GM12875 (cell line): ENCODE results near the gene CDK13.

Experiments used
- H3K4me3 ChIP-seq: one replicate; pipeline ENCODE4 v1.5.1; 2011; ENCODE audit warnings: low read depth, low read length, control low read depth
- TF ChIP-seq, protein P1 (sequence below): IDR thresholded peaks from 2 replicates; pipeline ENCODE4 v1.5.1; 2011; ENCODE audit warnings: low read depth, mild to moderate bottlenecking, control low read depth, inconsistent platforms, low read length, moderate library complexity, borderline replicate concordance; ENCODE audit not compliant: insufficient read depth

The CDK13 gene

DNA sequence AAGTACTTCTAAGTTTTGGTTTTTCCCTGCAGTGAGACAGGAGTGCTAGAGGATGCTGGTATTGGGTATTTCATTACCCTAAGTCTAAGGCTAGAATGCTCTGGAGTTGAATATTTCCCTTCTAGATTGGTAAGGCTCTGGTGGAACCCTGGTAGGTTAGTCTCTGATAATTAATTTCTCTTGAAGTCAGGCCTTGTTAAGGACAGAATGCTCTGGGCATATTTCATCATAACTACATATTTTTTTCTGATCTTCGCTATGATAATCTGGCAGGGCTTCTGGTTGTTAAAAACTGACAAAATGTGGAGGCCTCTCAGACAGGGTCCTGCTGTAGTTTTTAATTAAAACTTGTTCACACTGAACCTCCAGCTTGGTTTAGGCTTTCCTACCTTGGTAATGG is 83.8 kb downstream of the CDK13 start:
- TF ChIP-seq, protein P1, sequence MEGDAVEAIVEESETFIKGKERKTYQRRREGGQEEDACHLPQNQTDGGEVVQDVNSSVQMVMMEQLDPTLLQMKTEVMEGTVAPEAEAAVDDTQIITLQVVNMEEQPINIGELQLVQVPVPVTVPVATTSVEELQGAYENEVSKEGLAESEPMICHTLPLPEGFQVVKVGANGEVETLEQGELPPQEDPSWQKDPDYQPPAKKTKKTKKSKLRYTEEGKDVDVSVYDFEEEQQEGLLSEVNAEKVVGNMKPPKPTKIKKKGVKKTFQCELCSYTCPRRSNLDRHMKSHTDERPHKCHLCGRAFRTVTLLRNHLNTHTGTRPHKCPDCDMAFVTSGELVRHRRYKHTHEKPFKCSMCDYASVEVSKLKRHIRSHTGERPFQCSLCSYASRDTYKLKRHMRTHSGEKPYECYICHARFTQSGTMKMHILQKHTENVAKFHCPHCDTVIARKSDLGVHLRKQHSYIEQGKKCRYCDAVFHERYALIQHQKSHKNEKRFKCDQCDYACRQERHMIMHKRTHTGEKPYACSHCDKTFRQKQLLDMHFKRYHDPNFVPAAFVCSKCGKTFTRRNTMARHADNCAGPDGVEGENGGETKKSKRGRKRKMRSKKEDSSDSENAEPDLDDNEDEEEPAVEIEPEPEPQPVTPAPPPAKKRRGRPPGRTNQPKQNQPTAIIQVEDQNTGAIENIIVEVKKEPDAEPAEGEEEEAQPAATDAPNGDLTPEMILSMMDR: no peak
- H3K4me3 ChIP-seq: no peak overlapping the region

DNA sequence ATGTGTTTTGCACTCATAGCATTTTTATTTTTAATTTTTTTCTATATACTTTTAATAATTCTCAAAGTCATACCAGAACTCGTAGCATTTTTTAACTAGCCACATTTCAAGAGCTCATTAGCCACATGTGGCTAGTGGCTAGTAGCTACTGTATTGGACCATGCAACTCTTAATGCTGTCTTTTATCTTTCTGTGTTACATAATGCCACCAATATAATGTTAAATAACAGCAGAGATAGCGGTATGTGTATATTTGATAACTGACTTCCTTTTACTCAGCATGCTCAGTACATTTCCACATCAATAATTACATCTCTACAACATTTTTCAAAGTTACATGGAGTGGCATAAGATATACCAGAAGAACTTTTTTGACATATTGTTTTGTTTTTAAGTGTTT is 91.4 kb downstream of the CDK13 start:
- no peak overlapping the region for H3K4me3 ChIP-seq
- TF ChIP-seq, protein P1: no peak

DNA sequence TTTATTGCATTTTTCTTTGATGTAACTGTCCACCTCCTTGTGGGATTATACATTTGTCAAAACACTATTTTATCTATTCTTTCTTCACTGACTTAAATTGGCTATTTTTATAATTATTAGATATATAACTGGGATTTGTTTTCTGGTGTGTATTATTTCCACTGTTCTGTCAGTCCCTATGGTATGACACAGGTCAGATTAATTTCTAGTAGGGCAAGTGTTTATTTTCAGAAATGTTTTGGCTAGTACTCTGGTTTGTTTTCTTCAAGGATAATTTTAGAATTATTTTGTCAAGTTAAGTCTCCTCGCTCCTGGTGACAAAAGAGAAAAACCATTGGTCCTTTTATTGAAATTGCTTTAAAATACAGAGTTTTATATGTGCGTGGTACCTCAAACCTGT is 93.1 kb downstream of the CDK13 start:
- no peak overlapping the region for H3K4me3 ChIP-seq
- TF ChIP-seq, protein P1: no peak

DNA sequence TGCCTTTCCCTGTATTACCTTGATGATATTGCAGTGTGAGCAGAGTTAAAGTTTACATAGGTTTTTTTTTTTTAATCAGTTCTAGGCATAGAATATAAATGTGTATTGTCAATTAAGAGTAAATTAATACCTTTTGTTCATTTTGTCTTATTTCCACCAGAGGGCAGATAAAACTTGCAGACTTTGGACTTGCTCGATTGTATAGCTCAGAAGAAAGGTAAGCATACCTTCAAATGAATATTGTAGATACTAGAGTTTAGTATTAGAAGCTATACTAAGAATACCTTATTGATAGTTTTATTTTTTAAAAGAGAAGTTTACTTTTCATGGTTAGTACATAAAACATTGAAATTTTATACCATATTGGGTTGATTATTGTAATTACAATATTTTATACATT is 97.6 kb downstream of the CDK13 start:
- no peak overlapping the region for H3K4me3 ChIP-seq
- TF ChIP-seq, protein P1: no peak

DNA sequence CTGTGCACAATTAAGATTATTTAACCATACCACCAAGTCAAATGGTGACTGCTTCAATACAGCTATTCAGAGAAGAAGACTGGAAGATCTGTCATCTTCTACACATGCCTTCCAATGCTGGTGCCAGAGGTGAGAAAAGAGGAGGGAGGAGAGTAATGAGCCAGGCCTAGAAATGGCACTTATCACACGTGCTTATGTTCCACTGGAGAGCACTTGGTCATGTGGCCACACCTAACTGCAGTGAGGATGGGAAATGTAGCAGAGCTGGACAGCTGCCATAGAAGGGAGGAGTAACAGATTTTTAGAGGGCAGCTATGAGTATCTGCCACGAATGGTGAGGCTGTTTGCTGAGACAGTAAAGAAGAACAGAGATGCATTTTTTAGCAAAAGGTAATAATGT is 107.2 kb downstream of the CDK13 start:
- TF ChIP-seq, protein P1: no peak
- no peak overlapping the region for H3K4me3 ChIP-seq

DNA sequence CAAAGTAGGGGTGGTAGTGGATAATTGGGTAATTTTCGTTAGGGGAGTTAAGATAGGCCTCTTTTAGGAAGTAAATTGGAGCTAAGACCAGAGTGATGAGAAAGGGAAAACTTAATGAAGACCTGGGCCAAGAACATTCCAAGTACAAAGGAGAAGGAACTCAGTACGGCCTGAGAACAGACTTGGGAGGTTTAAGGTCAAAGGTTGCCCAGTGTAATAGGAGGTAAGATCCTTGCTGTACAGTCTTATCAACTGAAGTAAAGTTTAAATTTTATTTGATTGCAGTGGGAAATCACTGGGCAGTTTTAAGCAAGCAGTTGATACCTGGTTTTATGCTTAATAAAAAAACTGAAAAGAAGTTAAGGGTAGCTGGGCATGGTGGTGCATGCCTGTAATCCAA is 108.0 kb downstream of the CDK13 start:
- H3K4me3 ChIP-seq: no peak overlapping the region
- TF ChIP-seq, protein P1: no peak

DNA sequence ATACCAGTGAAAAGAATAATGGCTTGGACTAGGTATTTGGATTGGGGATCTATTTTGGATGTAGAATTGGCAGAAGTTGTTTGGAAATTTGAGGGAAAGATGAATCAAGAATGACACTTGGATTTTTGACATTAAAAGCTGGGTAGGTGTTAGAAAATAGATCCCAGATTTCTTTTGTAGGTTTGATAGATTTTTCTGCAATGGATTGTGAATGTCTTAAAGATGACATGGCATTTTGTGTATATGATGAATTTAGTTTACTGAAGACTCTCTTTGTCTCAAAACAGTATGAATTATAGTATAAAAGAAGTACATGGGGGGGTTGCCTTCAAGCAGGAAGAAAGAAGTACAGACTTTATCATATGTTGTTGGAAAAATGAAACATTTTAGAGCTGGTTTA is 108.6 kb downstream of the CDK13 start:
- no peak overlapping the region for H3K4me3 ChIP-seq
- TF ChIP-seq, protein P1: no peak
